DND-41 (cell line): ENCODE results near the gene VASH1.

ENCODE experiments used
- ATAC-seq: fragments of 200-7000 bp; cut with Tn5 transposase; 3 replicates; pipeline ENCODE4 v1.9.1; 2021; ENCODE audit warnings: low read depth; ENCODE audit not compliant: insufficient read depth
- DNase-seq: peaks from one replicate; pipeline ENCODE4 v3.0.0-alpha.2; 2020
- H2AFZ ChIP-seq: 2 replicates; pipeline ENCODE4 v1.6.0; 2012; ENCODE audit warnings: low read depth, low read length
- H3K27ac ChIP-seq: 2 replicates; pipeline ENCODE4 v1.5.1; 2012; ENCODE audit warnings: low read length, inconsistent platforms
- H3K27me3 ChIP-seq: fragments of 200-600 bp; sonication (generic); 2 replicates; pipeline ENCODE4 v1.6.0; 2012; ENCODE audit warnings: low read length, mild to moderate bottlenecking, inconsistent platforms; ENCODE audit not compliant: insufficient read depth, poor library complexity
- H3K36me3 ChIP-seq: 2 replicates; pipeline ENCODE4 v1.5.1; 2012; ENCODE audit warnings: low read length, inconsistent platforms; ENCODE audit not compliant: insufficient read depth
- H3K4me1 ChIP-seq: 2 replicates; pipeline ENCODE4 v1.5.1; 2012; ENCODE audit warnings: mild to moderate bottlenecking, low read length; ENCODE audit not compliant: insufficient read depth
- H3K4me2 ChIP-seq: 2 replicates; pipeline ENCODE4 v1.6.0; 2012; ENCODE audit warnings: mild to moderate bottlenecking, moderate library complexity, low read length, inconsistent platforms; ENCODE audit not compliant: insufficient read depth
- H3K4me3 ChIP-seq, 2 experiments: fragments of 200-600 bp in 1 of 2; shearing (Covaris generic) in 1 of 2; 2 replicates each; pipeline ENCODE4 v1.5.1; 2012 to 2016; ENCODE audit warnings: inconsistent platforms in 2 of 2, low read length in 2 of 2, mild to moderate bottlenecking in 2 of 2, low read depth in 1 of 2, moderate library complexity in 1 of 2
- H3K79me2 ChIP-seq: 2 replicates; pipeline ENCODE4 v1.6.0; 2012; ENCODE audit warnings: low read length, inconsistent platforms; ENCODE audit not compliant: insufficient read depth
- H3K9ac ChIP-seq: 2 replicates; pipeline ENCODE4 v1.6.0; 2012; ENCODE audit warnings: low read depth, mild to moderate bottlenecking, inconsistent platforms, low read length, moderate library complexity
- H3K9me3 ChIP-seq: 2 replicates; pipeline ENCODE4 v1.5.1; 2012; ENCODE audit warnings: low read length, moderate library complexity, mild to moderate bottlenecking, inconsistent platforms; ENCODE audit not compliant: insufficient read depth, severe bottlenecking
- H4K20me1 ChIP-seq: 2 replicates; pipeline ENCODE4 v1.6.0; 2012; ENCODE audit warnings: low read length; ENCODE audit not compliant: insufficient read depth
- CTCF ChIP-seq: IDR thresholded peaks from 2 replicates; pipeline ENCODE4 v1.5.1; 2012; ENCODE audit warnings: borderline replicate concordance, low read length, moderate library complexity, mild to moderate bottlenecking; ENCODE audit not compliant: poor library complexity, severe bottlenecking; ENCODE audit errors: extremely low read depth
- EZH2 ChIP-seq: IDR thresholded peaks from 3 replicates; pipeline ENCODE4 v1.6.1; 2012; ENCODE audit warnings: borderline replicate concordance, low read depth, mild to moderate bottlenecking, moderate library complexity, low read length, inconsistent platforms; ENCODE audit not compliant: severe bottlenecking

Gene VASH1

GRCh38 chr14:76808990-76809389 is 47.7 kb downstream of the VASH1 start:
- Histone ChIP-seq H3K36me3 (peaks cover 53% of the 10 kb centered on the region), H3K27me3 (no peaks in the 10 kb centered on the region), H3K27ac (no peak overlapping the region), H3K9me3 (no peaks in the 10 kb centered on the region), H3K79me2 (peaks cover 13% of the 10 kb centered on the region), H2AFZ (no peak overlapping the region), H3K4me1 (peaks cover 27% of the 10 kb centered on the region), H4K20me1 (no peaks in the 10 kb centered on the region), H3K4me3 (no peak overlapping the region), H3K9ac (no peak overlapping the region), H3K4me2 (no peak overlapping the region)
- TF ChIP-seq CTCF (no peak), EZH2 (no peak)
- DNase-seq (no peak), ATAC-seq (no peak)

GRCh38 chr14:76810525-76810924 is 49.3 kb downstream of the VASH1 start:
- DNase-seq (no peak), ATAC-seq (no peak)
- TF ChIP-seq EZH2 = no peak
- TF ChIP-seq CTCF = no peak
- H3K27me3 ChIP-seq = no peaks in the 10 kb centered on the region
- 0 out of 2 replicates have a peak overlapping the region, but pooled peaks have one; percentile 89 for H3K4me2 ChIP-seq
- H3K4me1 ChIP-seq = peaks cover 27% of the 10 kb centered on the region
- peaks cover 42% of the 10 kb centered on the region for H3K36me3 ChIP-seq
- H3K79me2 ChIP-seq = peaks cover 13% of the 10 kb centered on the region
- H3K27ac ChIP-seq = no peak overlapping the region
- H3K9me3 ChIP-seq = no peaks in the 10 kb centered on the region
- no peak overlapping the region for H3K4me3 ChIP-seq
- H2AFZ ChIP-seq = no peak overlapping the region
- no peak overlapping the region for H3K9ac ChIP-seq
- H4K20me1 ChIP-seq = no peaks in the 10 kb centered on the region

GRCh38 chr14:76810953-76811400 is 49.7 kb downstream of the VASH1 start:
- Histone ChIP-seq H3K79me2 (peaks cover 13% of the 10 kb centered on the region), H3K4me3 (no peak overlapping the region; a peak in 1 of 4 replicates), H2AFZ (no peak overlapping the region), H3K27ac (no peak overlapping the region), H3K4me2 (peak overlapping the region; percentile 89), H3K9me3 (no peaks in the 10 kb centered on the region), H3K4me1 (peaks cover 27% of the 10 kb centered on the region), H4K20me1 (no peaks in the 10 kb centered on the region), H3K9ac (peak overlapping the region; percentile 91; the same call in 1 of the 2 replicates), H3K36me3 (peaks cover 38% of the 10 kb centered on the region), H3K27me3 (no peaks in the 10 kb centered on the region)
- ATAC-seq = no peak
- no peak for TF ChIP-seq EZH2
- TF ChIP-seq CTCF = peak; percentile 45
- no peak for DNase-seq

GRCh38 chr14:76811561-76811960 is 50.3 kb downstream of the VASH1 start:
- Histone ChIP-seq H2AFZ (peak overlapping the region; percentile 93; the same call in 1 of the 2 replicates), H3K4me1 (peaks cover 27% of the 10 kb centered on the region), H3K27ac (no peak overlapping the region), H3K9ac (peak overlapping the region; percentile 91), H3K4me2 (peak overlapping the region; percentile 89), H3K36me3 (peaks cover 33% of the 10 kb centered on the region), H3K4me3 (peak overlapping the region; percentile 64 to 89; a peak in 3 of 4 replicates), H3K79me2 (peaks cover 13% of the 10 kb centered on the region), H3K27me3 (no peaks in the 10 kb centered on the region), H4K20me1 (no peaks in the 10 kb centered on the region), H3K9me3 (no peaks in the 10 kb centered on the region)
- TF ChIP-seq CTCF (no peak), EZH2 (no peak)
- ATAC-seq (no peak), DNase-seq (no peak)
